Measurements from ENCODE around the gene MAML2.

DNA sequence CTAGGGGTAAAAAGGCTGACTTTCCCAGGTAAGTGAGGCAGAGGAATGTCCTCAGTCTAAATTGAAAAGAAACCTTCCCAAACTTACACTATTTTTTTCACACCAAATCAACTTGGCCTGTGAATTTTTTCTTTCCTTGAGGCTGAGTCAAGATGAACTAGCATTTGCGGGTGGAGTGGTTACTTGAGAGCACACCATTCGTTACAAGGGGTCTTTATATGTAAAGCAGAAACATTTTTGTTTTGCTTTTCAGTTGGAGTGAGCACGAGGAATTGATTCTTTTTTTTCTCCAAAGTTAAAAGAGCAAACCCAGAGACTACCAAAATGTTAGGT lies 36.4 kb downstream of the MAML2 start:
- TF ChIP-seq CTCF (conservative IDR thresholded peaks at IDR 0.05; ENCODE audit: low read length) (no peak), EZH2phosphoT487 (IDR thresholded peaks at IDR 0.05; ENCODE audit: borderline replicate concordance, low read depth, low read length) (no peak)
